Hematopoietic multipotent progenitor cell treated with erythropoietin and hydrocortisone succinate and interleukin-3 and kit ligand, for 8 days (in vitro differentiated cells): ENCODE data around the gene SLC38A4.

Experiments
- DNase-seq: peaks from one replicate; pipeline ENCODE4 v3.0.0-alpha.2; 2015

The SLC38A4 gene

DNA sequence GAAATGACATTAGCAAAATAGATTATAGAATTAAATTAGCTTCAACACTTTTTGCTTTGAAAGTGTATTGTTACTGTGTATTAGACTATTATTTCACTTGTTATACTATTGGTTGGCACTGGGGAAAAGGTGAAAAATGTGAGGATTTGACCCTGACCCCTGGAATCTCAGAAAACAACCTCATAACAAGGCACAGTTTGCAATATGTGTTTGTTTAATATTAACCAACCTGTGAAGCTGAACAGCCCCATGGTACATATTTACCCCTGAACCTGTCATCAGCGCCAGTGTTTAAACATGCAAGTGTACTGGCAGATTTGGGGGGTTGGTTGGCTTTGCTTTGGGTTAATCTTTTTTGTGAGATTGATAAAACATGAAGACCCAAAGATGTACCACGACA lies 11.7 kb downstream of the SLC38A4 start:
- no peak for DNase-seq

DNA sequence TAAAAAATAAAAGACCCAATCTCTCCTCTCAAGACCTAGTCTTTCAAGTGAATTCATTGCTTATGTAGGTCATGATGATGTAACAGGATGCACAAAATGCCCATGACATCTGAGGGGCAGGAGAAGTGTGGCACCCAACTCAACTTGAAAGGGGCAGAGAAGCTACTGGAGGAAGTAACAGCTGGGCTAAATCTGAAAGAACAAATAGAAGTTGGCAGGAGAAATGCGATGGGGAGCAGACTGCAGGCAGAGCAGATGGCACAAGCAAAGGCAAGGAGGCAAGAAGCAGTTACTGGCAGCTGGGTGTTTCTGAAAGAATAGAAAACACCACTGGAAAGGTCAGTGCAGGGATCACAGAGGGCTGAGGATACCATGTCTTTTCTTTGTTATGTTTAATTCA lies 14.6 kb downstream of the SLC38A4 start:
- DNase-seq, result no peak

DNA sequence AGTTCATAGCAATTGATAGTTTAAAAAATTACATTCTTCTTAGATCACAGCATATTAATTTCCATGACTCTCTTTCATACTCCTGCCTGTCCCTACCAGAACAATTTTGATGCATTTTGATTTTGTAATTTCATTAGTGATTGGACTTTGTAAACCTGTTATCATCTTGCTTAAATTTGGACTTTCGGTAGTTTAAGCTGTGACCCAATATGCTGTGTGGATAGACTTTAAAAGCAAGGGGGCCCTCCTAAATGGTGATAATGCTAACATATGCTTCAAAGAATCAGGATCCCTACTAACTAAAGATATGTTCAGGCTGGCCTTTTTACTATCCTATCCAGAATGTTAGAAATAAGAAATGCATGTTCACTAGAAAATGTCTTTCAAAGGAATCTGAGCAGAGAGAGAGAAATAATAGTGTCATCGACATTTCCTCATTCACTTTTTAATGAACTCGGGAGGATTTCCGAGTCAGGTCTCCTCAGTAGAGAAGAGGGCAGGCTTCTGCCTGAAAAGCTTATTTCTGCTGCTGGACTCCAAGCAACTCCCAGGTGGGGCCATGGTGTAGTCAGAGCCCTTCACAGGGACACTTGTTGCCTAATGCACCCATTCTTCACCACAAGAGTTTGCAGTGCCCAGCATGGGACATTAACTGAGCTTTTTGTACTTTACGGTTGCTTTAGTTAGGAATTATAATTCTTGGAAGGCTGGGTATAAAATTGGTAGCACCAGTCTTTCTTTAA lies 16.7 kb downstream of the SLC38A4 start:
- DNase-seq, result no peak

DNA sequence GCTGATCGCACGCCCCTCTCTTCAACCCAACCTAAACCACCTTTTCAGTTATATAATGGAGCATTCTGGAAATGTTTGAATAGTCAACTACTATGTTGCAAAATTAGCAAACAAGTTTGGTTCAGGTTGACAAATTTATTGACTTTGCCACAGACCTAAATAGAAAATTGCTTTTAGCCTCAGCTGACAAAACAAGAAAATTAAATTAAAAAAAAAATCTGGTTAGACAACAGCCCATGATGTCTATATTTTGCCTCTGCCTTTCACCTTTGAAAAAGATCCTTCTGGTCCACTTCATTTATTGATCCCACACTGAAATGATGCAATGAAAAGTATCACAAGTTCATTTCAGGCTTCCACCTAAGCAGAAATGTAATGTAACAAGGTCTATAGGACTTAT lies 17.5 kb downstream of the SLC38A4 start:
- DNase-seq, result no peak

DNA sequence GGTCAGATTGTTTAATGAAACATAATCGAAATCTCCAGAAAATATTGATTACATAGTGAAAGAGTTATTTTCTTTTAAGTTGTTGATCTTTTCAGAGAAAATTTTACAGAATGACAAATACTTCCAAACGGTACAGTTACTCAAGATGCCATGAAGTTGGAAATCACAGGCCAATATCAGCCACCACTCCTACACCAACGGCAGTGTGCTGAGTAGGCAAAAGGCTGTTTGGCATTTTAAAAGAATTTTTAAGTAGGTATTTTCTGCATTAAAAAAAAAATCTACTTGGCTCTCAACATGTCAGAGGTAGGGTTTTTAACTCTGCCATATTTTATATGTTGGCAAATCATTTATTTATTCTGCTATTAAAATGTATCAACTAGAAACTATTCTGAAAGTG lies 21.7 kb downstream of the SLC38A4 start:
- no peak for DNase-seq

DNA sequence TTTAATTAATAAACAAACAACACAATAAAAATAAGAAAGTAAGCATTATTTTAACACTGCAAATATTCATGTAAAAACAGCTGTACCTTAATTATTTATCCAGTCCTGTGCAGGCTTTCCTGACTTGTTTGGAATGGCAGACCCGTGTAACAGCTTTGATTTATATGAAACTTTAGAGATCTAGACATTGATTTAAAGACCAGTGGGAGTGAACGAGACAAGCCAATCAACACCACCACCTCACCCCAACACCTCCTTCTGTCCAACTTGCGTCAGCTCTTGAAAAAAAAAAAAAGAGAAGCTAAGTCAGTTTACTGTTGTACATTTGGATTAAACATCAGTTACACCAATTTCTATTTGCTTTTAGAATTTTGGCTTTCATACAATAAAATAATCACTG lies 22.3 kb downstream of the SLC38A4 start:
- DNase-seq, result no peak

DNA sequence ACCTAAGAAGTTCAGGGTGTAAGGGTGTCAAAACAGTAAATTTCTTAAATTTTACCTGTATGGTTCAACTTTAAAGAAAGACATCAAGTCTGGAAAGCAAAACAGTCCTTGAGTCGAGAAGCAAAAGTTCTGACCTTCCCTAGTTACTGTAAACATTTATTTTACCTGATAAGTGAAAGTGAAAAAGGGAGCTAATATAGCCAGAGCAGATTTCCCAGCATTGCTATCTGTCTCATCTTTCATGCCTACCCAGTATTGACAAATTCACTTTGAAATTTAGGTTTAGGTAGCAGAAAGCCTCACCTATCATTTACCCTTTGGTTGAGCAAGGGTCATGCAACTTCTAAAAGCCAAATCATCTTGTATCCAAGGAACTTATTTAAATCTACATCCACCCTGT lies 24.5 kb downstream of the SLC38A4 start:
- no peak for DNase-seq

DNA sequence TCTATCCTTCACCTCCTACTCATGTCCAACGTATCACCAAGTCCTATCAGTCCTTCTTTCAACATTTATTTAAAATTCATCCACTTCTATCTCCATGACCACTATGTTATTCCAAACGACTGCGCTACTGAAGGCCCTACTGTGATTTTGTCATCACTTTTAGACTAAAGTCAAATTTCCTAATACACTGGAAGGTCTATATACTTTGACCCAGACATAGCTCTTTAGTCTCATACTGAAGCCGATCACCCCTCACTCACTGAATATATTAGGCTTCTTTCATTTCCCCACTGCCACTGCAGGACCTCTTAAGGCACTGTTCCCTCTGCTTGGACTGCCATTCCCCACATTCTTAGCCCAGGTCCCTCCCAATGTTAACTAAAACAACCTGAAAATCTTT lies 25.6 kb downstream of the SLC38A4 start:
- DNase-seq, result no peak

DNA sequence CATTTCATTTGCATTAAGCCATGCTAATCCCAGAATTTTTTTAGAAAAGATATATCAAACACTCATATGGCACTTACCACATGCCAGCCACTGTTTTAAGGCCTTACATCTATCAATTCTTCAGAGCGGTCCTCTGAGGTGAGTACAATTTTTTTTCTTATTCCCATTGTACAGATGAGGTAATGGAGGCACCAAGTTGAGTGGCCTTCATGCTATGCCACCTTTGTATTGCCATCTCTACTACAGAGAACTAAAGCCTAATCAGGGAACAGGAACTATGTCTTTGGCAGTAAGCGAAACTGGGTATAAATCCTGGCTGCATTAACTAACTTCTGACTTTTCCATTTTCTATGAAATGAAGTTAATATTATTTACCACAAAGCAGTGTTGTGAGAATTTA lies 27.1 kb downstream of the SLC38A4 start:
- DNase-seq, result no peak

DNA sequence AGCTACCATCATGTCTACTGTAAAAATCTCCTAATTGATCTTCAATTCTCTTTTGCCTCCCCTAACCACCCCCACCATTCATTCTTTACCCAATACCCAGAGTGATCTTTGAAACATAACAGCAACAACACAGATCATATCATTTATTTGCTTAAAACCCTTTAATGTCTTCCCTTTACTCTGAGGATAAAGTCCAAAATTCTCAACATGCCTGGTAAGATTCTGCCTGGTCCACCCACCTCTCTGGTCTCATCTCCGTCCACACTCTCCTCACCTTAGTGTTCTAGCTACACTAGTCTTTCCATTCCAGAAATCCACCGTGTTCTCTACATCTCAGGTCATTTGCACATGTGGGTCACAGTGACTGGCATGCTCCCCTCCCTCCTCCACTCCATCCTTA lies 27.7 kb downstream of the SLC38A4 start:
- DNase-seq, result no peak

DNA sequence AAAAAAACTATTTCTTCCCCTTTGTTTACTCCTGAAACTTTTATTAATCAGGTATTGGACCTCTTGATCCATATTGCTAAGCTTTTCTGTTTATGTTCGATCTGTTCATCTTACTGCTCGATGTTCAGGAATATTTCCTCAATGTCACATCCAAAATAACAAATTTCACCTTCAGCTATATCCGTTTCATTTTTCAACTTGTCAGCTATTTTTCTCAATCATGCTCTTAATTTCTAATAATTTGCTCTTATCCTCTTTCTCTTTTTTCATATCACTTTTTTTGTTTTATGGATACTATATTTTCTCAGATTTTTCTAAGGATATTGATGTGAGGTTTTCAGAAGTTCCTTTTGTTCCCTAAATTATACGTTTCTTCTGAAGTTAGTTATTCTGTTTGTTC lies 29.8 kb downstream of the SLC38A4 start:
- DNase-seq, result no peak

DNA sequence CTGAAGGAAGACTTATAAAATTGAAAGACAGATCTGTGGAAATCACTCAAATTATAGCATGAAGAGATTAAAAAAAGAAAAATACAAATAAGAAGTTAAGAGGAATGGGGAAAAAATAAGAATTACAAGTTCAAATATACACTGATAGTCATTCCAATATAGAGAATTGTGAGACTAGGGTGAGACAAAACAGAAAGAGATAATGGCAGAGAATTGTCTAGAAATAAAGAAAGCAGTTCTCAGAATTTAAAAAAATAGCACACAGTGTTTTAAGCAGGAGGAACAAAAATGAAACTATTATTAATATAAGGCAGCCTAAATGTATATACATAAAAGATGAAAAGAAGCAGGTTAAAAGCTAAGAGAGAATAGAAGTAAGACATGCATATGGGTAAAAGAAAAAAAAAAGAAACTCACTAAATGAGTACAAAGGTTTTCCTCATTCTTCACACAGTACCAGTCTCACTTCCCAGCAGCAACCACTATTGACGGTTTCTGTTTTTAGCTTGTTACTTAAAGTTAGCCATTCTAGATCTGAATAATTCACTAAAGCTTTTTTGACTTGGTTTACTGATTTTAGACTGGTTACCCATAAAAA lies 31.1 kb downstream of the SLC38A4 start:
- DNase-seq, result no peak

DNA sequence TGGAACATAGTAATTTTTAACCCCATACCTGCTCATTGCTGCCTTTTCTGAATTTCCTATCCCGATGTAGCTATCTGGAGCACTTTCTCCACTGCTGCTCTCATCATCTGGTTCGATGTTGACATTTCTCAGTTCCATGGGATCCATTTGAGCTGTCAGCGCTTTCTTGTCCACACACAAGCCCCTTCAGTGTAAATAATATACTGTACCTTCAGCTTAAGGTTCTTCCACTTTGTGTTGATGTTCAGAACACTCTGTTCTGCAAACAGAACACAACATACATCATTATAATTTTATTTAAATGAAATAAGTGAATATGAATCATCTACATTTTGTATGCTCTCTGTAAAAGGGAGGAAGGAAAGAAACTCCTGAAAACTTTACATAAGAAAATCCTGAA lies 32.9 kb downstream of the SLC38A4 start:
- DNase-seq, result no peak

DNA sequence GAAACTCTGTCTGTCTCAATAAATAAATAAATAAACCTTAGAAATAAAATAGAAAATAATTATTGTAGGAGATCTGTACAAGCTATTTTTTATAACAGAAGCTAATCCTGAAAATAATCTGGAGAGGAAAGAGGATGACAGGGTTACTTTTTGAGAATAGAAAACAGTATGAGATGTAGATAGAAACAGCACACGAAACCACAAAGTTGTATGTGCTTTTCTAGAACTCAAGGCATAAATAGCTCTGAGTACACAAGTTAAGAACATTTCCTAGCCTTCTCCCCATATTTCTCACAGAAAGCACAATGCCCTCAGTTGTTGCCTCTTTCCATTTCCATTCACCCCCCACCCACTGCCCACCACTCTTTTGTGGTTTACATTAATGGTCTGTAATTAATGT lies 35.7 kb downstream of the SLC38A4 start:
- no peak for DNase-seq

DNA sequence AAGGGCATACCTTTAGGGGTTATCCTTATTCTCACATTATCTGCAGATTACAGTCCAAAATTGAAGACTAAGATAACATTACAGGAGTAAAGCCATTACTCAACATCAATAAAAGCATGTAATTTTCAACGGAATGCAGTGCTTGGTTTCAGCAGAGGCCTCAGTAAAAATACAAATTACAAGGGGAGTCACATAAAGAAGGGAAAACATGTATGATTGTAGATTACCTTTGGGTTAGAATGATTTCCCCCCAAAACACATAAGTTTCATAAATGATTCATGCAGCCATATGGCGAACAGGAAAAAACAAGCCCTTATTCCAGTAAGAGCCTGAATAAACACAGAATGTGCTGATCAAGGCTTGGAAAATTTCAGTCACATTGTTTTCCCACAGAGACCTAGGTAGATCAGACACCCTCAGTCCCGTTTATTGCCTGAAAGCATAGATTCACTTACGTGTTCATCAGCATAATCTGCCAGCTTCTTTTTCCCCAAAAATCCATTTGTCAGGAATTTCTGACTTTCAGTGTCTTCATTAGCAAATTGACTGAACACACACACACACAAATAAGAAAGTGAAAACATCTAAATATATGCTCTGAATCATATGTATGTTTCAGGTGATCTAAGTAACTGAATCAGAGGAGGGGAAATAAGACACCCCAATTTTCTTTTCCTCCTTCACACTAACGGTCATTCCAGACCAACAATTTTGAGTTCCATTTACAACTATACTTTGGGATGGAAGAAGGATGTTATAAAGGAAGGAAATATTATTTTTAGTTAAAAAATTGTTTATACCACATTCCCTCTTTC lies 37.5 kb downstream of the SLC38A4 start:
- DNase-seq, result no peak

DNA sequence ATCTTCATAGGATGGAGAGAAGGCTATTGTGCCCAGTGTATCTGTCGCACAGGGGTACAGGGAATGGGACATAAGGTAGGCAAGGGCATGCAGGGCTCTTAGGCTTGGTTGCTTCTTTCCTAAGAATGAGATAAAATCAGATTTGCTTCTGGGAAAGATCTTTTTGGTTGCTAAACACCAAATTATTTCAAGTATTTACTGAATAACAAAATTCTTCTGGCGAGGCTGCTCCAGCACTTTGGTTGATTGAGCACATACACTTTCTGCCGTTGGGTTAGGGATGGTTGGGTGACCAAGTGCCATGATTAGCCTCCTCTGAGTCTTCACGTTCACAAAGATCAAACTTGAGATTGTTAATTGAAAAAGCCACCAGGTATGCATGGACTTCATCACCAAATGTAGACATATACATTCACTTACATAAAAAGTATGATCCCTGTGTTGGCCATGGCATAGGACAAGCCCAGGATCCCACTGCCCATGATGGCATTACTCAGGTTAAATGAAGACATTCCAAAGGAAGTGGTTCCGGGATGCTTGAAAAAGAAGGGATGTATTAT lies 38.2 kb downstream of the SLC38A4 start:
- DNase-seq, result no peak

DNA sequence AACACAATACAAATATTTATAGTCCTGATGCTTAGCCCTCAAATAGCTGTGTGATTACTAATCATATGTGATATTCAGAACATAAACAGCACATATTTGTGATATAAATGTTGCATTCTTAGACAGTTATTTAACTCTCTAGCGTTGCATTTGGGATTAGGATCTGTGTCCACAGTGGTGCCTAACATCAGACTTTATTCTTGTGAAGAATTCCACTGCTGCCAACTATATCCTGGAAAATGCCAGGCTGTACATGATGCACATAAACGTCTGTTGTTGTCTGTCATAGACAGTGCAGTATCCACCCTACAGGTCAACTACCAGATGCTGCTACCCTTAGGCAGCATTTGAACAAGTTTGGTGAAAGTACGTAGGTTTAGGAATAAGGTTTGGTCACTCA lies 39.0 kb downstream of the SLC38A4 start:
- no peak for DNase-seq

DNA sequence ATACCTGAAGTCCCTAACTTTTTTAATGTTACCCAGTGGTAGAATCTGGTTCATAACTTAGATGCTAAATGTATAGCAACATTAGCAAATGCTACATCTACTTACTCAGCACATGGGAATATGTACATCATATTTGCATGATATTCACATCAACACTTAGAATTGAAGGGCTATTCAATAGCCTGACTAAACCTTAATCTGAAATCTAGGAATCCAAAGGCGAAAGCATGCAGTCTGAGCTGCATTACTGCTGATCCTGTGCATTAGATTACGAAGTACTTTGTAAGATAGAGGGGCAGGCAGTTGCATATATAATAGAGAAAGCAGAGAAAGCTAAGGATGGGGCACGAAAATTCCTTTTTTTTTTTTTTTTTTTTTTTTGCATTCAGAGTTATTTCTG lies 40.4 kb downstream of the SLC38A4 start:
- no peak for DNase-seq

DNA sequence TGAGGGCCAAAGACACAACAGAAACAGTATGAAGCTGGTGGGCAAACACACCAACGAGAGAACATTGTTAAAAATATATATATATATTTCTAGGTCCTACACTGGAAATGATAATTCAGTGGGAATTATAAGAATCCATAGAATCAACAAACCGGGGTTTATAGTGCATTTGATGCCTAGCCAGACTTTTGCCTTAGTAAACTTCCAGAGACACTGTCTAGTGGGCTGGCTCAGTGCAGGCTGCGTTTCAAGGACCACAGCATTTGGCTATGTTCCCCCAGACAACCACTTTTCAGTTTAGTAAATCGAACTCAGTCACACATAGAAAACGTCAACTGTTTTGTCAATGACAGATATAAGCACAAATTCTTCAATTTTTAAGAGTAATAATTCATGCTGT lies 41.9 kb downstream of the SLC38A4 start:
- no peak for DNase-seq

DNA sequence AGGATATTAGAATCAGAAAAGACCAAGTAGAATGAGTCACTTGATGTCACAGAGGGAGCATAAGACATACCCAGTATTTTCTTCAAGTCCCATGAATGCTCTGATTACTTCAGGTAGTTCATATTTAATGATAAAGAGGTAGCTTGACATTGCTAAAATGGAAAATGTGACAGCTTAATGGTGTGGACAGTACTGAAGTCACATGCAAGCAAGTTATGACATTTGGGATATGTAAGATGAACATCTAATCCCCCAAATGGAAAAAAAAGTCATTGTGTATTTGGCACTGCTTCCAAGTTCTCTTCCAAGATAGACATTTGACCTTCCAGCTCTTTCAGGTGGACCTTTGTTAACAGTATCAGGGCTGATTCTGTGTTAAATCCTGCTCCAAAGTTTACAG lies 45.9 kb downstream of the SLC38A4 start:
- DNase-seq, result no peak

DNA sequence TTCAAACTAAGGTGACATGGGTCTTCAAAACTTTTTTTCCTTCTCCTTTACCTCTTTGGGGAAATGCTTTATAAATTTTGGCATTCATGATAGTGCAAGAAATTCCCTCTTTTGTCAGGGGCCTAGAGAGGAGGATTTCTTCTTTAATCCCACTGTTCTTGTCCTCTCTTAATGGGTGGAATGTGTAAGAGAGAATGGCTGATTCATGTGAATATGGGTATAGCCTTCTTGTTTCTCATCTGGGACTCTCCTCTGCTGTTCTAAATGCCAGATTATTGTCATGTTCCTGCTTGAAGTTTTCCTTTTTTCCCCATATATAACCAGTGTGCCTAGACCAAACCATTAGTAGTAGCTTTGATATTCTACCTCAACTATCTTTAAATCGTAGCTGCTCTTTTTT lies 46.7 kb downstream of the SLC38A4 start:
- no peak for DNase-seq

DNA sequence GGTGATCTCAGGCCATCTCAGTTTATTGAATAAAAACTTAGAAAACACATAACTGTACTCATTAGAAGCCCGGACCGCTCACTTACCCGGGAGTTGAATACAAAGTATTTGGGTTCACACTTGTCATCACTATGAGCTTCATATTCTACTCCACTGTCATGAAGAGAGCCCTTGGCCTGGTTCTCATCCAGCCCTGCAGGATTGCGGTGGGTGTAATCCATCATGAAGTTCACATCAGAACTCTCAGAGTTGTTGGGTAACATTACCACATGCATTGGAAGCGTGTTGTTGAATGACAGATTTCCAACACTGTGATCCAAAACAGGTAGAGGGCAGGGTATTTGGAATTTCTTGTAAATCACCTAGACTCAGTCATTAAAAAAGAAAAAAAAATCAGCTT lies 47.4 kb downstream of the SLC38A4 start:
- no peak for DNase-seq

DNA sequence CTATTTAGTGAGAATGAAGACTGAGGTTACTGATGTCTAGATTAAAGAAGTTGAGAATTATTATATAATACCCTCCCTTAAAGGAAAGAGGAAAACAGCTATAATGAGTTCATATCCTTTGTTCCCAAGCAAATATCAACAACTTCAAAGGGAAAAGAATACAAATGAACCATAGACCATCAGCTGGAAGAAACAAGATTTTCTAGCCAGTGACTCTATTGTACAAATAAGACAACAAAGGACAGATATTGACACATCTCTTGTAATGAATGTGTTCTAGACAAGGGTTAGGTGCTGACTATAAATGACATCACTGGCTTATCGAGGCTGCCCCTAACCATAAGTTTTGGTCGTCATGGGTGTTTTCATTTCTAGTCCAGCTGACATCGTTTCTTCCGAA lies 48.2 kb downstream of the SLC38A4 start:
- no peak for DNase-seq

DNA sequence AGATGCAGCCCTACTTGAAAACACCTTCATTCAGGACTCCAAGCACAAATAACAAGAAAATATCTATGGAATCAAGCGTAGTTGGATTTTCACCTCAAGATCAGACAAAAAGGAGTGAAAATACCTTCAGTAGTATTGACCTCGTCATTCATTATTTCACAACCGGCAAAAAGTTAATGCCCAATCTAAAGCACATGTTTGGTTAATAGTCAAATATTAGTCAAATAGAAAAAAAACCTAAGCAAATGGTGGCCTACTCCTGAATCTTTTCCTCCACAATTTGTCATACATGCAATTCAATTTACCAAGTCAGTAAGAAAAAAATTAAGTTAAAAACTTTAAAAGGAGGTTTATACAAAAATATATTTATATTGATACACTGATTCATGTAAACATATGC lies 50.0 kb downstream of the SLC38A4 start:
- DNase-seq, result no peak
